Femur (tissue), 1 donor: ENCODE measurements around the gene SCCPDH.
"Not testable (repeated sequence)": the region's sequence is repeated elsewhere in the genome, so short reads cannot be mapped to it uniquely, and the experiment has no call there.

Experiments used
- DNase-seq: peaks from one replicate; pipeline ENCODE4 v3.0.0-alpha.2; 2017

Gene SCCPDH

GRCh38 chr1:246801241-246802020 lies 77.2 kb downstream of the SCCPDH start:
- DNase-seq = no peak

GRCh38 chr1:246803373-246803772 lies 79.2 kb downstream of the SCCPDH start:
- no peak for DNase-seq

GRCh38 chr1:246803883-246804282 lies 79.7 kb downstream of the SCCPDH start:
- no peak for DNase-seq

- no peak for DNase-seq
These were observed 81.0 kb downstream of the SCCPDH start for GRCh38 chr1:246805135-246805716.

- DNase-seq = no peak
These were observed 85.3 kb downstream of the SCCPDH start for GRCh38 chr1:246809473-246809872.

- DNase-seq = no peak
These were observed 87.8 kb downstream of the SCCPDH start for GRCh38 chr1:246811985-246812384.

GRCh38 chr1:246813325-246813724 lies 89.1 kb downstream of the SCCPDH start:
- not testable (repeated sequence) for DNase-seq

GRCh38 chr1:246814890-246815289 lies 90.7 kb downstream of the SCCPDH start:
- no peak for DNase-seq

GRCh38 chr1:246815693-246816270 lies 91.6 kb downstream of the SCCPDH start:
- DNase-seq = no peak
